ENCODE results near the gene CEND1.

DNA sequence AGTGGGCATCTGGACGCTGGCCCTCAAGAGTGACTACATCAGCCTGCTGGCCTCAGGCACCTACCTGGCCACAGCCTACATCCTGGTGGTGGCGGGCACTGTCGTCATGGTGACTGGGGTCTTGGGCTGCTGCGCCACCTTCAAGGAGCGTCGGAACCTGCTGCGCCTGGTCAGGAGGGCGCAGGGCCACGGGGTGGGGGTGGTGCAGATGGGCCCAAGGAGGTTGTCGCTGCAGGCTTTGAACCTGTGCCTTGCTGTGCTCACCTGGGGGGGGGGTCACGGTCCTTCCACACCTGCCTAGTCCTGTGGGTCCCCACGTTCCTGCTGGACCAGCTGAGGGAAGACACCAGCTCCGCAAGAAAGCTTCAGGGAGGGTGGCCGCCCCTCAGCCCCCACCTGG, 46.4 kb upstream of the CEND1 start:
- TF ChIP-seq MAX (IDR thresholded peaks at IDR 0.05; ENCODE audit: low read depth) (no peak), CHD2 (IDR thresholded peaks at IDR 0.05; ENCODE audit: low read length, partially characterized antibody) (no peak), POLR2AphosphoS5 (IDR thresholded peaks at IDR 0.05; ENCODE audit: low read depth, low read length) (no peak), RXRA (IDR thresholded peaks at IDR 0.05; ENCODE audit: borderline replicate concordance, low read depth) (no peak), CTCF (IDR thresholded peaks at IDR 0.05) (no peak), TAF1 (IDR thresholded peaks at IDR 0.05; ENCODE audit: borderline replicate concordance, low read depth, low read length) (no peak), NRF1 (IDR thresholded peaks at IDR 0.05; ENCODE audit: low read depth, low read length) (no peak)
- TF ChIP-seq, protein P1, sequence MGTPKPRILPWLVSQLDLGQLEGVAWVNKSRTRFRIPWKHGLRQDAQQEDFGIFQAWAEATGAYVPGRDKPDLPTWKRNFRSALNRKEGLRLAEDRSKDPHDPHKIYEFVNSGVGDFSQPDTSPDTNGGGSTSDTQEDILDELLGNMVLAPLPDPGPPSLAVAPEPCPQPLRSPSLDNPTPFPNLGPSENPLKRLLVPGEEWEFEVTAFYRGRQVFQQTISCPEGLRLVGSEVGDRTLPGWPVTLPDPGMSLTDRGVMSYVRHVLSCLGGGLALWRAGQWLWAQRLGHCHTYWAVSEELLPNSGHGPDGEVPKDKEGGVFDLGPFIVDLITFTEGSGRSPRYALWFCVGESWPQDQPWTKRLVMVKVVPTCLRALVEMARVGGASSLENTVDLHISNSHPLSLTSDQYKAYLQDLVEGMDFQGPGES (IDR thresholded peaks at IDR 0.05; ENCODE audit: low read depth, low read length) = no peak
- TF ChIP-seq, protein P2, sequence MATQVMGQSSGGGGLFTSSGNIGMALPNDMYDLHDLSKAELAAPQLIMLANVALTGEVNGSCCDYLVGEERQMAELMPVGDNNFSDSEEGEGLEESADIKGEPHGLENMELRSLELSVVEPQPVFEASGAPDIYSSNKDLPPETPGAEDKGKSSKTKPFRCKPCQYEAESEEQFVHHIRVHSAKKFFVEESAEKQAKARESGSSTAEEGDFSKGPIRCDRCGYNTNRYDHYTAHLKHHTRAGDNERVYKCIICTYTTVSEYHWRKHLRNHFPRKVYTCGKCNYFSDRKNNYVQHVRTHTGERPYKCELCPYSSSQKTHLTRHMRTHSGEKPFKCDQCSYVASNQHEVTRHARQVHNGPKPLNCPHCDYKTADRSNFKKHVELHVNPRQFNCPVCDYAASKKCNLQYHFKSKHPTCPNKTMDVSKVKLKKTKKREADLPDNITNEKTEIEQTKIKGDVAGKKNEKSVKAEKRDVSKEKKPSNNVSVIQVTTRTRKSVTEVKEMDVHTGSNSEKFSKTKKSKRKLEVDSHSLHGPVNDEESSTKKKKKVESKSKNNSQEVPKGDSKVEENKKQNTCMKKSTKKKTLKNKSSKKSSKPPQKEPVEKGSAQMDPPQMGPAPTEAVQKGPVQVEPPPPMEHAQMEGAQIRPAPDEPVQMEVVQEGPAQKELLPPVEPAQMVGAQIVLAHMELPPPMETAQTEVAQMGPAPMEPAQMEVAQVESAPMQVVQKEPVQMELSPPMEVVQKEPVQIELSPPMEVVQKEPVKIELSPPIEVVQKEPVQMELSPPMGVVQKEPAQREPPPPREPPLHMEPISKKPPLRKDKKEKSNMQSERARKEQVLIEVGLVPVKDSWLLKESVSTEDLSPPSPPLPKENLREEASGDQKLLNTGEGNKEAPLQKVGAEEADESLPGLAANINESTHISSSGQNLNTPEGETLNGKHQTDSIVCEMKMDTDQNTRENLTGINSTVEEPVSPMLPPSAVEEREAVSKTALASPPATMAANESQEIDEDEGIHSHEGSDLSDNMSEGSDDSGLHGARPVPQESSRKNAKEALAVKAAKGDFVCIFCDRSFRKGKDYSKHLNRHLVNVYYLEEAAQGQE (IDR thresholded peaks at IDR 0.05; ENCODE audit: low read depth, low read length) = no peak
